GM18867 (cell line): ENCODE results near the gene TPPP2.

Experiments
- ATAC-seq: cut with Tn5 transposase; IDR thresholded peaks from one replicate; pipeline ENCODE4 v1.9.1; 2021; ENCODE audit warnings: mild to moderate bottlenecking, moderate library complexity; ENCODE audit not compliant: unreplicated experiment

Gene TPPP2

DNA sequence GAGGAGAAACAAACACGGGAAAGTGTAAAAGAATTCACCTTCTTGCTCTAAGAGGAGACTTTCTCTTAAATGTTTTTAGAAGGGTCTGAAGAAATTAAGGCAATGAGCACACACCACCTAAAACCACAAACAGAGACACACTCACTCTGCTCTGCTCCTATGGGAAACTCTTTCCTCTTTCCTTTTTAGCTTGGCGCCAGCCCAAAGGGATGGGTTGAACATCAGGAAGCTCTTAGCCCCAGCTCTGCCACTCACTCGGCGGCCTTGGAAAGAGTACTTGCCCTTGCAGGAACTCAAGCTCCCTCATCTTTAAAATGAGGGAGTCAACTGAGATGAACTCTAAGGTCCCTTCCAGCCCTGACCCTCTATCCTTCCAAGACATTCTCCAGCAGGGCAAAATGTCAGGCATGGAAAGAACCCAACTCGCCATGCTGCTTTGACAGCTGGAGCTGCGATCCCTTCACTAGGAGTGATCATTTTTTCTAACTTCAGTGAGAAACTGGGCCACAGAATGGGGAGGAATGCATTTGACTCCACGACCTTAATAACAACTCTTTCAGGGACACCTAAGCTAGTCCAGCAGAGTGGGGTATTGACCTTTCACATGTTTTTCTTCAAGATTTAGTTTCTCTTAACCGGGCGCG, 26.6 kb downstream of the TPPP2 start:
- no peak for ATAC-seq

GRCh38 chr14:21057803-21058675, 28.0 kb downstream of the TPPP2 start, which contains the start of gene RNASE8:
RNASE8 (plus strand) TSS chr14:21057822; CDS start chr14:21057893, 71 bp downstream.
- no peak for ATAC-seq

- ATAC-seq: no peak
Measured at GRCh38 chr14:21058903-21059302, 28.9 kb downstream of the TPPP2 start.

- ATAC-seq: no peak
Measured at GRCh38 chr14:21059842-21060613, 30.0 kb downstream of the TPPP2 start.

GRCh38 chr14:21060614-21061346, 30.8 kb downstream of the TPPP2 start:
- ATAC-seq: no peak

DNA sequence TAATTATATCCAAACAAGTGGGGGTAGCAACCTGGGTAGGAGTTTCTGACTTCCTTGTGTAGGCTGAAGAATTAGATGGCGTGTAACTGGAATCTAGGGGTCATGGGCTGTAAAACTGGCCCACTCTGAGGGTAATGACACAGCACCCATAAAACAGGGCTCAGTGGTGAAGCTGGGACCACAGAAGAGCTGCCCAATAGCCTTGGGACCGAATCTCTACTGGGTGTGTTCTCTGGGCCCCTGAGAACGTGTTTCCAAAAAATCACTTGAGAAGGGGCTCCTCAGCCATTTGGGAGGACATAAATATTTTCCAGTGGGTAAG, 31.3 kb downstream of the TPPP2 start:
- ATAC-seq: no peak

- ATAC-seq: no peak
Measured at GRCh38 chr14:21063479-21063878, 33.5 kb downstream of the TPPP2 start.

DNA sequence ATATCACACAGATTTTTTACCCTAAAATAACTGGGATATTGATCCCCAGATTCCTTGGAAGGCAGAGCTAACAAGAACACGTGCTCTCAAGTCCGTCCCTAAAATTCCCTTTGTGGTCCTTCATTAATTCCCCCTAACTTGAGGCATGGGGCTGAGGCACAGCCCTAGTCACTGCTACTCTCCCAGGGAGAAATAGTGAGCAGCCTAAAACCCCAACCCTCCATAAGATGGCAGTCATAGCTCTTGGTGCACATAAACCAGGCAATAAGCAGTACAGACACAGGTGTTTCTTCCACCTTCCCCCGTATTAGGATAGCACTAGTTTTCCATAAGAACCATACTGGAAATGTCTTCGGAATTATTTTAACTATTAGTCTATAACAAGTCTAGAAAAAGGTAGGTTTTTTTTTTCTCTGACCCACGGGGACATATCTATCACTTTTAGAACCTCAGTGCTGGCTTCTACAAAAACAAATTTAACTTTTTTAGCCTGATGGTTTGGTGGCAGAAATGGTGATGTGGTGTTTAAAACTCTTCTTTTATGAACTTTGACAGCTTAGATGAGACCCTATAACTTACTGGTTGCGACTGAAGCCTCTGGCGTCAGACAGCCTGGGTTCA, 37.0 kb downstream of the TPPP2 start:
- ATAC-seq: no peak

DNA sequence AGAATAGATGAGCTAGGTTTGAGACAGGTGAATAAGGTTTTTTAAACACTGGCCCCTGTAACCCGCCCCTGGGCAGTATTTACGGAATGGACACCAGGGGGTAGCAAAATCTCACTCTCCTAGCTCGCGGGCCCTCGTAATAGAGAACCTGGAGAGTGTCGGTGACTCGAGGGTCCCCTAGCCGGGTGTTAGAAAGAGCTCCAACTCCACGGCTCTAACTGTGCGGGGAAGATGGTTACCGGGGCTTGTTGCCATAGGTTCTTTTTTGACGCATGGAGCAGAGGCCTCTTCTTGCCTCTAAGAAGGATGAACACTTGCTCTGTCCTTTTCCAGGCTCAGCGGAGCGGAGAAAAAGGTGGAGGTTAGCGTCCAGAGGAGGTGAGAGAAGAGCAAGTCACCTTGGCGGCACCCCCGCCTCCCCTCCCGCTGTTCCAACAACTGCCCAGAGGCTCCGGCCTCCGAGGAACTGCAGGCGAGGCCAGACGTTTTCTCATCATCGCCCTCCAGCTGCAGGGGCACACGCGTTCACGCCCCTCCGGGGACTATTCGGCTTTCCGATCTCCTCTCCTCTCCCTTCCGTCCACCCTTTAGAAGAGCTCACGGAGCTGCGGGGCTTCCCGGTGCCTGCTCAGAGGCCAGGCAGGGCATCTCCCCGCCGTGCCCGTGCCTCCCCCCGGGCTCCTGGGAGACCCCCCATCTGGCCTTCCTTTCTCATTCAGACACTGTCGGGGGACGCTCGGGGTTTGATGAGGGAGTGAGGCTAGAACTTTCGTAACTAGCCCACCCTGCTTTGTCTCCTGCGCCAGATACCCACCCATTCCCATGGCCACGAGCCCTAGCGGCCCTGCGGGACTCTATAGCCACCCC, 38.7 kb downstream of the TPPP2 start:
- no peak for ATAC-seq

DNA sequence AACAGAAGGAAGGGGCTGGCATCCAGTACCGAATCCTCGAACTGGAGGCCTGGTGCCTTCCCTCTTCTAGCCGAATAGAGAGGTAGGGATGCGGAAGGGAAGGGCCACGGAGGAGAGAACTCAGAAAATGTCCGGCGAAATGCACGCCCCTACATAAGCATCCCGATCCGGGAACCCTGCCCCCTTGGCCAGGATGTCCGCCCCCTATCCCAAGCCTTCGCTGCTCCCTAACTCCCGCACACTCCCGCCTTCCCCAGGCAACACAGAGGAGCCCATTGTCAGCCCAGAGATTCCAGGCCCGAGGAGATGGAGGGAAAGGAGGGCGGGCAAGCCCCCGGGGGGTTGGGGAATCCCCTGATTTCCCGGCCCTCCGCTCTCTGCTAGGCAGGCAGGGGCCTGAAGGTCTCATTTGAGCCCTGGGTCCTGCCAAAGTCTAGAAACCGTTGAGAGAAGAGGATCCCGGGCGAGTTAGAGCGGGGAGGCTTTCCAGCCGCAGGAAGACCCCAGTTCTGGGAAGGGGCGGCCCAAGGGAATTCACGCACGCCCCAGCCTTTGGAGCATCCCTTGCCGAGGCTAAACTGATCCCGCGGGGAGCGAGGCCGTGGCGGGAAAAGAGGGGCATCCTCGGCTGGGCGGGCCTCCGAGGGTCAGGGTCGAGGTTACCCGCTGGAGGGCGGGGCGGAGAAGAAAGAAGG, 39.5 kb downstream of the TPPP2 start:
- no peak for ATAC-seq

- ATAC-seq: no peak
Measured at GRCh38 chr14:21070083-21070609, 40.1 kb downstream of the TPPP2 start, which contains the start of gene ARHGEF40. ARHGEF40 (plus strand) TSS chr14:21070304; CDS start chr14:21070397, 93 bp downstream.

DNA sequence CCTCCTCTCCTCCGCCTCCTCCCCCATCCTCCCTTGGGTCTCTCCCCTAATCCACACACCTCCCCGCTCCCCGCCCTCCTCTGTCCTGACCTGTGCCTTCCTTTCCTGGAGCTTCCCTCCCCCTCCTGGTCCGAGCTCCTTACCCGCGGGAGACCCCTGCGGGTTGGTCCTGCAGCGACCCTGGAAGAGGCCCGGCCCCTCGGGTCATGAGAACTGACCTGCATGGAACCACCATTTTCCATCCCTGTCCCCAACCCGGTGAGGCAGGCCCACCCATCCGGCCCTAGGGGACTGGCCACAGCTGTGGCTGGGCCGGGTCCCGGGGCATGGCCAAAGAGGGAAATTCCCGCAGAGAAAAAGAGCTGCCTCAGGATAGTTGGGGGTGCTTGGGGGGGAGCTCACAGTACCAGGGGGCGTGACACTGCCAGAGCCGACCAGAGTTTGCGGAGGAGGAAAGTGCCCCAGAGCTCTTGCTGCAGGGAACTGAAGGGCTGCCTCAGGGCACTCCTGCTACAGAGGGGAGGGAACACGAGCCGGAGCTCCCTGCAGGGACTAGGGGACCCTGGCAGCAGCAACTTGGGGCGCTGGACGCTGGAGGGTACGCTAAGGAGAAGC, 40.7 kb downstream of the TPPP2 start:
- ATAC-seq: peak; percentile 14

GRCh38 chr14:21071225-21072030, 41.4 kb downstream of the TPPP2 start:
- peak; percentile 65 for ATAC-seq

GRCh38 chr14:21072031-21072473, 42.0 kb downstream of the TPPP2 start:
- no peak for ATAC-seq

DNA sequence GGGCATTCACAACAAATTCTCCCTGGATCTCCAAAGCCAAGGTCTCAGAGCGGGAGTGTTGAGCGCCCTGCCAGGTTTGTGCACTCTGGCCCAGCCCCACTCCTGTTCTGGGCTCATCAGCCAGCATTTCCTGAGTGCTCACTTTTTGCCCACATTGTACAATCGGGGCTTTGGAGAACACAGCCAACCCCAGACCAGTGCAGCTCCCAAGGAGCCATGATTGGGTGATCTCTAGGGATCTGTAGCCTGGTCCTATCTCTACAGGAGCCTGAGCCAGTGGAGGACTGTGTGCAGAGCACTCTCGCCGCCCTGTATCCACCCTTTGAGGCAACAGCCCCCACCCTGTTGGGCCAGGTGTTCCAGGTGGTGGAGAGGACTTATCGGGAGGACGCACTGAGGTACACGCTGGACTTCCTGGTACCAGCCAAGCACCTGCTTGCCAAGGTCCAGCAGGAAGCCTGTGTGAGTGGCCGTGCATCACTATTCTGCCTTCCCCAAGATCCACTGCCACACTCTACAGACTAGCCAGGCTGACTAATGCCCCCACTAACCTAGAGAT, 42.8 kb downstream of the TPPP2 start:
- ATAC-seq: no peak

- no peak for ATAC-seq
Measured at GRCh38 chr14:21073921-21074320, 43.9 kb downstream of the TPPP2 start.
